ENCODE results near the gene TVP23B. TPM values are rescaled to one million over a fixed set of nuclear protein-coding genes. Genes with fewer than 3 reads are reported as not detected.
A peak's percentile ranks its signal among the peaks of the same experiment; 100 is the strongest.
"Not testable (repeated sequence)": the region's sequence is repeated elsewhere in the genome, so short reads cannot be mapped to it uniquely, and the experiment has no call there.

The TVP23B gene
- total RNA-seq, 2 donors from 2014 or later = 28.5 to 38.9 TPM

GRCh38 chr17:18781805-18782204, 822 bp downstream of the TVP23B start:
- DNase-seq; intact Hi-C loops (cut with DNase I): not testable (repeated sequence)
- peak in 1 of 2 donors; percentile 28 for ATAC-seq

DNA sequence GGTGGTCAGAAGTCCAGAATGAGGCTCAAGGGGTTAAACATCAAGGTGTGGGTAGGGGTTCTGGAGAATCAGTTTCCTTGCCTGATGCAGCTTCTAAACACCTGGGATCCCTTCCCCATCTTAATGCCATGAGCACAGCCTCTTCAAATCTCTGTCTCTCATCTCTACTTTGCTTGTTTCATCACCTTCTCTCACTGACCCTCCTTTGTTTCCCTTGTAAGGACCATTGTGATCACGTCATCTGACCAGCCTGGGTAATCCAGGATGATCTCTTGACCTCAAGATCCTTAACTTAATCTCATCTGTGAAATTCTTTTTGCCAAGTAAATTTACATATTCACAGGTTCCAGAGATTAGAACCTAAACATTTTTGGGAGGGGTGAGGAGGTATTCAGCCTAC, 5.0 kb downstream of the TVP23B start:
- ATAC-seq; DNase-seq; intact Hi-C loops (cut with DNase I): not testable (repeated sequence)

DNA sequence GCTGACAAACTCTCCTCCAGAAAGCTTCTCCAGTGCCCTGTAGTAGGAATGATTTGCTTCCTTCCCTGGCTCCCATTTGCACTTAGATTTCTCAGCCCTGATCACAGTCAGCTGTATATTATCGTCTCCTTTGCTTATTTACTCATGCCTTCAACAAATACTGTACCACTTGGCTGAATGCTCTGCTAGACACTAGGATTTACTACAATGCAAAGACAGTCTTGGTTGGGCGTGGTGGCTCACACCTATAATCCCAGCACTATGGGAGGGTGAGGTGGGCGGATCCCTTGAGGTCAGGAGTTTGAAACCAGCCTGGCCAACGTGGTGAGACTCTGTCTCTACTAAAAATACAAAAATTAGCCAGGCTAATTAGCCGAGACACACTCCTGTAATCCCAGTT, 5.9 kb downstream of the TVP23B start:
- ATAC-seq; DNase-seq; intact Hi-C loops (cut with DNase I): not testable (repeated sequence)

DNA sequence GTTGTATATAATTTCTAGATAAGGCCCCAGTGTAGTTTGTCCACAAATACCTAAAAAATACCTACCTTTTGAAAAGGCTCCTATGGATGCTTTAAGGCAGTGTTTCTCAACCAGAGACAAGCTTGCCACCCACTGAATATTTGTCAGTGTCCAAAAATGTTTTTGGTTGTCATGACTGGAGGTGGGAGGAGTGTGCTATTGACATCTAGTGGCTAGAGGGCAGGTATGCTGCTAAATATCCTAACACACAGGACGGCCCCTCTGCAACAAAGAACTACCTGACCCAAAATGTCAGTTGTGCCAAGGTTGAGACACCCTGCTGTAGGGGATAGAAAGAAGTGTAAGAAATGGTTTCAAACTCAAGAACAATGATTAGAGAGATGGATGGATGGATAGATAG, 10.4 kb downstream of the TVP23B start:
- ATAC-seq = peak in 1 of 2 donors; percentile 47
- intact Hi-C loops (cut with DNase I); DNase-seq: not testable (repeated sequence)

GRCh38 chr17:18794841-18795240, 13.9 kb downstream of the TVP23B start:
- intact Hi-C loops (cut with DNase I); ATAC-seq; DNase-seq: not testable (repeated sequence)

DNA sequence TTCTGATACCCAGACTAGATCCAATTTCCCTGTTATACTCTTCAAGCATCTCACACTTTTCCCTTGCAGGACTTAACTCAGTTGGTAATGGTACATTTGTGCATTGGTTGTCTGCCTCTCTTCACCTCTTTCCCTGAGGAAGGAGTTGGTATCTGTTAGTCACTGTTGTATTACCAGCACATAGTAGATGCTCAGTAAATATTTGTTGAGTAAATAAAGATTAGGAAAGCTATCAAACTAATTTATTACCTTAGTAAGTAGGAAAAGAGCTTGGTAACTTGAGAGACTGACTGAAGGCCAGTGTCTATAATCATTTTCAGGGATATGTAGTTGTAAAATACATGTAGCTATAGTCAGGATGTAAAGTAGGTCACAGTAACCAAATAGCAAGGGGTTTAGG, 15.9 kb downstream of the TVP23B start:
- intact Hi-C loops (cut with DNase I); ATAC-seq; DNase-seq: not testable (repeated sequence)

DNA sequence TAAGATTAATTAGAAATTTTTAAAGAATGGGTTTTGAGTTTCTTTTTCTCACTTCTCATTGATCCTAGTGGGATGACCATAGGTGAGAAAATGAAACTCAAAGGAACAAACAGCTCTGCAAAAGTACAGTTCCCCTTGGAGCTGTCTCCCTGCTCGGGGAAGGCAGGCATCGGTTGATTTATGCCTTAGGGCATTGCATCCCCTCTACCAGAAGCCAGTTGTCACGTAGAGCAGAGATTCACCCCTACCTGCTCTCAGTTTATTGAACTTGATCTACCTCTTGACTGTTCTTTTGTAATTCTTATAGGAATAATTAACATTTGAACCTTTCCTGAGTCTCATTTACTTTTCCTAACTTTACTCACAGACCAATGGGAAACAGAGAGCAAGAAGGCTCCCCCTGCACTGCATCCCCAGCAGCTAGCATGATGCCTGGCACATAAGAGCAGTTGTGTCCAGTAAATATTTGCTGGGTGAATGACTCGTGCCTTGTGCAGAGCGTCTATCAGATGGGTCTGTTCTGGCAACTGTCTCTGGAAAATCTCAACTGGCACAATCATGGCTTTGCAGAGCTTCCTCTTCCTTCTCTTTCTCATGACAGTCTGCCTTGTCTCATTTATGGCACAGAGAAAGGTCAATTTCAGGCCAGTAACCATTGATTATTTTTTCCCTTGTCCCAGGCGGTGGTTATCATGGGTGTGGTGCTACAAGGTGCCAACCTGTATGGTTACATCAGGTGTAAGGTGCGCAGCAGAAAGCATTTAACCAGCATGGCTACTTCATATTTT, 22.7 kb downstream of the TVP23B start:
- DNase-seq; intact Hi-C loops (cut with DNase I): not testable (repeated sequence)
- ATAC-seq = peak in 1 of 2 donors; percentile 47

- DNase-seq; intact Hi-C loops (cut with DNase I); ATAC-seq: not testable (repeated sequence)
These were observed 34.9 kb downstream of the TVP23B start for GRCh38 chr17:18815924-18816323.

- intact Hi-C loops (cut with DNase I); DNase-seq: not testable (repeated sequence)
- ATAC-seq = peak; percentile 76 to 77
These were observed 35.7 kb downstream of the TVP23B start for GRCh38 chr17:18816489-18817371.

- DNase-seq; intact Hi-C loops (cut with DNase I); ATAC-seq: not testable (repeated sequence)
These were observed 40.4 kb downstream of the TVP23B start for GRCh38 chr17:18821430-18821829.

- intact Hi-C loops (cut with DNase I); DNase-seq; ATAC-seq: not testable (repeated sequence)
These were observed 46.6 kb downstream of the TVP23B start for GRCh38 chr17:18827613-18828012.

- no peak for ATAC-seq
- intact Hi-C loops (cut with DNase I) = no loop called here
- no peak for DNase-seq
These were observed 67.5 kb downstream of the TVP23B start for GRCh38 chr17:18848501-18848900.

- DNase-seq = no peak
- ATAC-seq = no peak
- intact Hi-C loops (cut with DNase I) = no loop called here
These were observed 69.7 kb downstream of the TVP23B start for GRCh38 chr17:18850679-18851078.

- DNase-seq = no peak
- ATAC-seq = no peak
- intact Hi-C loops (cut with DNase I) = no loop called here
These were observed 70.2 kb downstream of the TVP23B start for GRCh38 chr17:18851201-18851600.

- ATAC-seq = no peak
- no peak for DNase-seq
- intact Hi-C loops (cut with DNase I) = no loop called here
These were observed 74.0 kb downstream of the TVP23B start for GRCh38 chr17:18854956-18855355.

DNA sequence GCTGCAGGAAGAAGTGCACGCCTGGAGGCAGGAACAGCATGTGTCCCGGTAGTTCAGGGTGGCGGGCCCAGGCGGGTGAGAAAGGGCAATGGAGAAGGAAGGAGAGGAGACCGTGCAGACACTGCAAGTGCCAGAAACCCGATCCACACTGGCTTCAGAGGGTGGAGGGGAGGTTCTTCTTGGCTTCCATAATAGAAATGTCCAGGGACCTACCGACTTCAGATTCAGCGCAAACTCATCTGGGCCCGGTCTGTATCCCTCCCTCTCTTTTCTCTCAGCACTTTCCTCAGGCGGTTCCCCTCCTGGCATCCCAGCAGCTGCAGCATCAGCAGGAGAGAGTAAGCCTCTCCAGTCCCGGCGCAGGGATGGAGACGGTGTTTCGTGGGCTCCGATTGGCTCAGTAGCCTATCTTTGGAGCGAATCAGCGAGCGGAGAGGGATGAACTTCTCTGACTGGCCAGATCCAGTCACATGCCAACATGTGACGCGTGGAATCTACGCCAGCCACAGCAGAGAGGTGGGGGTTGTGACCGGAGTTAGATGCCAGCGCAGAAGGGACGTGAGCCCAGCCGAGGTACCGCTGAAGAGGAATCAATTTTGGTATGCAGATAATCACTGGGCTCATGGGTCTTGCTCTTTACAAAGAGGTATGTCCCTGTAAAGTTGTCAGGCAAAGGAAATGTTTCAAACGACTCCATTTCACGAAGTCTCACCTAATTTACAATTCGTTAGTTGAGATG, 75.0 kb downstream of the TVP23B start:
- ATAC-seq = peak; percentile 92 to 93
- peak; percentile 94 for DNase-seq
- intact Hi-C loops (cut with DNase I) = no loop called here
